GM23338 (cell line): ENCODE results near the gene MRRF.

Experiments
- CTCF ChIP-seq, 2 experiments: fragments of 200-600 bp in 1 of 2; sonication (generic) in 1 of 2; conservative IDR thresholded peaks; 2 replicates each; pipeline versions ENCODE4 v1.5.1 to v1.6.1; 2016 to 2017; ENCODE audit warnings: antibody characterized with exemption in 2 of 2, low read depth in 2 of 2, mild to moderate bottlenecking in 2 of 2, moderate library complexity in 1 of 2
- EZH2 ChIP-seq: fragments of 200-600 bp; sonication (generic); IDR thresholded peaks from one replicate; pipeline ENCODE4 v1.8.0; 2017; ENCODE audit warnings: antibody characterized with exemption, mild to moderate bottlenecking, low read depth; ENCODE audit not compliant: unreplicated experiment
- POLR2AphosphoS5 ChIP-seq: IDR thresholded peaks from 2 replicates; pipeline ENCODE4 v1.6.1; 2016; ENCODE audit warnings: antibody characterized with exemption, low read depth

DNA sequence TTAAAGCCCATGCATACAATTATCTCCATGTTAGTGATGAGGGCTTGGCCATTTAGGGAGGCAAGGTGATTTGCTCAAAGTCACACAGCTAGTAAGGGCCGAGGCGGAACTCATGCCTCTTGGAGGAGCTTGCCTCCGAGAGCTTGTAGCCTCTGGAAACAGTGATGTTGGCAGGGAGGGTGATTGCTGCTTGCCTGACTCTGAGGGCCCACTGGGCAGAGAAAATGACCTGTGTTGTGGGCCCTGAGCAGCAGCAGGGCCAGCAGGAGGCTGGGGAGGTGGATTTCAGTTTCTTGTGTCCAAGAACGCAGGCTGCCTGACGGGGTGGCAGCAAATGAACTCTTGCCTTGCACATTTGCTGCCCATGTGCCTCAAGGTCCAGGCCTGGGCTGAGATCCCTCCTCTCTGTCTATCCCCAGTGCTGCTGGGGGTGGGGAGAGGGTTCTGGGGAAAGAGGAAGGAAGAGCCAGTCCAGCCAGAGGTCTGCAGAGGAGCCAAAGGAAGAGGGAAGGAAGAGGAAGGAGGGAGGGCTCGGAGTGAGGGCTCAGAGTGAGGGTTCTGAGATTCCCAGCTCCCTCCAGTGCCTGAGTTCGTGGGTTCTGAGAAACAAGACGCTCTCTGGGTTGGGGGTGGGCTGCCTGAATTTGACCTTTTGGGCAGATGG, 90.0 kb downstream of the MRRF start:
- no peak for TF ChIP-seq CTCF (conservative IDR thresholded peaks at IDR 0.05; ENCODE audit: low read depth in 2 of 2)
- TF ChIP-seq EZH2, result no peak
- TF ChIP-seq POLR2AphosphoS5, result no peak
